GM18526 (cell line): ENCODE results near the gene TNRC6A.

Experiments used
- POLR2A ChIP-seq: IDR thresholded peaks from 3 replicates; pipeline ENCODE4 v1.6.1; 2011; ENCODE audit not compliant: insufficient read length; ENCODE audit errors: extremely low read depth

The TNRC6A gene

DNA sequence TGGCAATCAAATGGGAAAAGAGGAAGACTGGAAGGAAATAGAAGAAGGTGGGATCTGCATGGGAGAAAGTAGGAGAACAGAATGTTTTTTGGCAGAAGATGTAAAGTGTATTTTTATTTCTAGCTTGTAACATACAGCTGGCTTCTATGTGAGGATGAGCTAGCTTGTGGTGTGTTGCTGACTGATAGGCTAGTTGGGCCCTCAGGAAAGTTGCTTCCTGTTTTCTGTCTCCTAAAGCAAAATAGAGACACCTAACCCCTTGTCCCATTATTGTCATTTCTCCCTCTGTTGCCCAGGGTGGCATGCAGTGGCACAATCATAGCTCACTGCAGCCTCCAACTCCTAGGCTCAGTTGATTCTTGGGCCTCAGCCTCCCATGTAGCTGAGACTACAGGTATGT, 15.9 kb downstream of the TNRC6A start:
- no peak for TF ChIP-seq POLR2A

DNA sequence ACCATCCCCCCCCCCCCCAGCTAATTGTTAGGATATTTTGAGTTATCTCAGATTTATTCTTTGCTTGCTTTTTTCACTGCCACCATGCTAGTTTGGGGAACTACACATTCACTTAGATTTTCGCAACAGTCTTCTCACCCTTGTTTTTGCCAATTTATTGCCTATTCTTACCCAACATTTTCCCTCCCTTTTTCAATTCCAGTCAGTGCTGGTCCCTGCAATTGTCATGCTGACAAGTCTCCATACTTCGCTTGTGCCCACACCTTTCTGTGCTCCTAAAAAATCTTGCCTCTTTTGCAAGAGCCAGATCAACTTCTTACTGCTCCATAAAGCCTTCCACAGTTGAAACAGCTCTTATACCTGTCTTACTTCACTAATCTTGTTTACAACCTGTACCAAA, 16.3 kb downstream of the TNRC6A start:
- TF ChIP-seq POLR2A, result no peak

DNA sequence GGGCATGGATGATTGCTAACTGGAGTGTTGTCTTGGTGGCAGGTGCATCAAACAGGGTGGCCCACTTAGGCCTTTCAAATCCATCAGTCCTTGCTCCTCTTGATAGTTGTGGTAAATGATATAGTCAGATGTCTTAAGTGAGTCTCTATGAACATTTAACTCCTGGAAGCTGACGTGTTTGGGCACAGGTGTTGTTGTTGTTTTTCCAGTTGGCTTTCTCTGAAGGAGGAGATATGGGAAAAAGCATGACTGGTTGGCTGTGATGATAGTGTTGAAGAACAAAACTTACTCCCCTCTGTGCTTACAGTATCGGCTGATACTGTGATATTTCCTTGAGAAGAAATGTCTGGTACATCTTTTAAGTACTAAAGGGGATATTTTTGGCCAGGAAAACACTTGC, 18.0 kb downstream of the TNRC6A start:
- no peak for TF ChIP-seq POLR2A

DNA sequence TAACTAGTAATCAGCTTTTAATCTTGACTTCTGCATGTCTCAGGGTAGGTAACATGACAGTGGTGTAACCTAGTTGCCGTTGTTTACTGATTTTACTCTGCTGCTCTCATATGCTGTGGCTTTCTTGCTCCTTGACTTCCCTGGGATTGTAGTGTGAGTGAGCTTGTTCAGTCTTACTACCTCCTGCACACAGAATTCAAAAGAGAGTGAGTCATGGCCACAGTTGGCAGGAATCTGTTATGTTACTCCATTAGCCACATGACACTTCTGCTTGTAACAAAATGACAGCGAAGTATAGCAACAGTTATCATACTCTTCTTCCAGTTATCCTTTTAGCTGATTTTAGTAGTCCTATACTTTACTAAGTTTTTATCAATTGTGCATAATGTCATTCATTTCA, 18.8 kb downstream of the TNRC6A start:
- no peak for TF ChIP-seq POLR2A

DNA sequence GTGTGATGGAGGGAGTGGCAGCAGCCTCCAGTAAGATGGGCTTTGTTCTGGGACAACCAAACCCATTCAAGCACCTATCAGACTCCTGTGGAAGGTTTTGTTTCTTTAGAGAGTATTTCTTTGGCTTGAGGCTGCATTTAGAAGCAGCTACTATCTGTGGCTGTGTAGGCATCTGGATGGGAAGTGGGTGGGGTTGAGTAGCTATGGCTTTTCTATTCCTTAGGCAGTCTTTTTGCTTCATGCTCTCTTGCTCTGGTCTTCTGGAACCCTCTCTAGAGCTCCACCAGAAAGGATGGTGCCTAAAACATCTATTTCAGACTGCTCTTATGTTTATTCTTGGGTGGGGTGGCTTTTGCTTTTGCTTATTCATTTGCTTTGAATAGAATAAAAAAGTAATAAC, 19.9 kb downstream of the TNRC6A start:
- no peak for TF ChIP-seq POLR2A

DNA sequence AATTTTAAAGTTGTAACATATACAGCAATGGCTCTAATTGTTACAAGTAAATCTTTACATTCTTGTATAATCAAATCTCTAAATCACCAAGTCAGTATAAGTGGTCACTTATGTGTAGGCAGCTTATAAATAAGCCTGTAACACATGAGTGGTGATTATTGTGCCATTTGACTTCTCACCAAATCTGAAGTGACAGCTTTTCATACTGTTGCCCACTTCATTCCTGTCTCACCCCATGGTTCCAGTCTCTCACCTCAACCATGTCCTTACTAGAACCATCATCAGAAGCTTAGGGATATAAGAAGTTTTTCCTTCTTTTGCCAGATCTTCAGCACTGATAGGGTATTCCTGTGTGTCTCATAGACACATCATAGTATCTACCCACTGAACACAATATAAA, 23.5 kb downstream of the TNRC6A start:
- no peak for TF ChIP-seq POLR2A

DNA sequence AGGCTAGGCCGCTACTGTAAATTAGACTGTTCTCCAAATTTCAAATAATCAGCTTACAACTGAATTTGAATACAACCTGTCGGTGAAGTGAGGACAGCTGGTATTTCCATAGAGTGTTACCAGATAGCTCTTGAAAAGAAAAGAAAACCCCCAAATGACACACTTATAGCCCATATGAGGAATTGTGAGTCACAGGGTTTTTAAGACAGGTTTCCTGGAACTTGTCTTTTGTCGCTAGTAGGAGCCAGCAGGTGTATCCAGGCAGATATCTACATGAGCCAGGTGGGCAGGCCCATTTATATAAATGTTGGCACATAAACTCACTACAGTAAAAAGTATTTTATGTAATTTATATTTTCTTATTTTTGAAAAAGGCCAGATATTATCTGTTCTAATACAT, 24.0 kb downstream of the TNRC6A start:
- no peak for TF ChIP-seq POLR2A

DNA sequence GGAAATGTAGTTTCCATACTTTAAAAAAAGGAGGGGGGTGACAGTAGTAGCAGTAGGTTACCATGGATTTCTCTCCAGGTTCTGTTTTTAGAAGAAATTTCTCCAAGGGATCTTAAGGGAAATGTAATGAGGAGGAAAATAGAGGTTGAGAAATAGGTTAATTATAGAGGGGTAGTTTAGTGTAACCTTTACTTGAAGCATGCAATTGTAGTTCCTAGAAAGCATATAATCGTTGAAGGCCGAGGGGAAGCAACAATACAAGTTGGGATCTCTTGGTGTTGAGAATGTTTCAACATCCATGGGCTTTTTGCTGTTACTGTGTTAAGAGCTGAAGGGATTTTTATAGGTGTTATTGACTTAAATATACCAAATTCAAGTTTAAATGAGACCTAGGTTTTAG, 25.1 kb downstream of the TNRC6A start:
- TF ChIP-seq POLR2A, result no peak

DNA sequence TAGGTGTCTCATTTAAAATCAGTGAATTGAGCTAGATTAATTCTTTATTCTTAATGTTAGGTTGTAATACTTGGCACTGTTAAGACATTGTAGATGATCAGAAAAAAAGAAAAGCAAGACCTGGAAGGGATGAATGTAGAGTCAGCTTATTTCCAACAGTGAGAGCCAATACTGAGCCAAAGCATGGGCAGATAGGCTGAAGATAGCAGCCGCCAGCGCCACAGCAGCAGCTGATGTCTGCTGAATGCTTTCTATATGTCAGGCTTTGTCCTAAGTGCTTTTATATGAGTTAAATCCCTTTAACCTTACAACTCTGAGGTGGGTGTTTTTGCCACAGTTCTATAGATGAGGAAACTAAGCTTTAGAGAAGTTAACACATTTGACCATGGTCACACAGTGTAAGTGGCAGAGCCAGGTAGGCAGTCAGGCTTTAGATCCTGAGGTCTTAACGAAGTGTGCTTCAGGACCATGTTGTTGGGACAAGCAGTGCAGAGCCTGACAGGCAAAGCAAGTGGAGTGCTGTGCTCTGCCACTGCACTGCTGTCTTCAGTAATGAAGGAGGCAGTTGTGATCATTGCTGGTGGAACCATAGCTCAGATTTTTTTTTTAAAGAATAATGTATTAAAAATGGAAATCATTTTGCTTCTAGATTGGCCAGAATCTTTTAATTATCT, 25.9 kb downstream of the TNRC6A start:
- no peak for TF ChIP-seq POLR2A

DNA sequence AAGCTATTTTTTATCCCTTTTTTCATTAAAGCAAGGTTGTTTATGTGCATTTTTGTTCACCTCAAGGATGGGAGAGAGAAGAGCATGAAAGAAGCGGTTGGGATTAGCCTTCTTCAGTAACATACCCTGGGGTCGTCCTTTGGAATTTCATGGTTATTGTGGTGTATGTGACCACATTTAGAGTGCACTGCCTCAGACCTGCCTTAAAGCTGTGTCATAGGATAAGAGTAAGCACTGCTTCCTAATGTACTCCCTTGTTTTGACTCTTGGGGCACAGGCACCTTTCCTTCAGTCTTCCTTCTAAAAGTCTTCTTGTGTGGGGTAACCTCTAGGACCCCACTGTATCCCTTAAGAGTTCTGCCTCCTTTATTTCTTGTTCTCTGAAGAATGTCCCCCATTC, 28.9 kb downstream of the TNRC6A start:
- TF ChIP-seq POLR2A, result no peak

DNA sequence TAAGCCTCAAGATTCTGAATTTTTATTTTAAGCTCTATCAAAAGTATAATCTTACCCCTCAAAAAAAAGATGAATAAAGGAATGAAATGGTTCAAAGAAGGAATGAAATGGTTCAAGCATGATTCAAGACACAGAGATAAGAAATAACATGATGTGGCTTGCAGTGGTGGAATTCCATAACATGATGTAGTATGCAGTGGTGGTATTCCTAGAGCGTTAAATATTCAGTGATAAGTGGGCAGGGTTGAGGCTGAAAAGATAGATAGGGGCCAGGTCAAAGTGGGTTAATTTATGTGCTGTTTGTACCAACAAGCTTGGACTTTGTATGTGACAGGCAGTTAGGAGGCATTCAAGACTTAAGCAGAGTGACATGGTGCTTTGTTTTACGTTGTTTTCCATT, 29.6 kb downstream of the TNRC6A start:
- no peak for TF ChIP-seq POLR2A

DNA sequence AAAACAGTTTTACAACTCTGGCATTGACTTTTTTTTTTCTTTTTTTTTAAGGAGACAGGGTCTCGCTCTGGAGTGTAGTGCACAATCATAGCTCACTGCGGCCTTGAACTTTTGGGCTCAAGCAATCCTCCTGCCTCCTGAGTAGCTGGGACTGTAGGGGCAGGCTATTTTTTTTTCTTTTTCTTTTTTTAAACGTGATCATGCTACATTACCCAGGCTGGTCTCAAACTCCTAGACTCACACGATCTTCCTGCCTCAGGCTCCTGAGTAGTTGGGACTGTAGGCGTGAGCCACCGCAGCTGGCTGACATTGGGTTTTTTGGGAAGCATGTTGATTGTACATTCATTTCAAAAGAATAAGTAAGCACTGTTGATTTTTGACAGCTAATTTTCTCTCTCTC, 32.1 kb downstream of the TNRC6A start:
- TF ChIP-seq POLR2A, result no peak

DNA sequence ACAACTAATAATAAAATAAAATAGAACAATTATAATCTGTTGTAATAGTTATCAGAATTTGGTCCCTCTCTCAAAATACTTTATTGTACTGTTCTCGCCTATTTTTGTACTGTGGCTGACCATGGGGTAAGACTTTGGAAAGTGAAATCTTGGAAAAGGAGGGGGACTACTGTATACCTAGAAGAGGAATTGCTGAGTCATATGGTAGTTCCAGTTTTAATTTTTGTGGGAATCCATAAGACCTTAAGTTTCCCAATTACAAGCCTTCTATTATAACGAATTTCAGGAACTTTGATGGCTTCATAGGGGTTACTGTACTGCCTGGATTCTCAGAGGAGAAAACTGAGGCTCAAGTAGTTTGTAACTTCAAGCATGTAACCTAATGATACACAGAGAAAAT, 35.5 kb downstream of the TNRC6A start:
- TF ChIP-seq POLR2A, result no peak

DNA sequence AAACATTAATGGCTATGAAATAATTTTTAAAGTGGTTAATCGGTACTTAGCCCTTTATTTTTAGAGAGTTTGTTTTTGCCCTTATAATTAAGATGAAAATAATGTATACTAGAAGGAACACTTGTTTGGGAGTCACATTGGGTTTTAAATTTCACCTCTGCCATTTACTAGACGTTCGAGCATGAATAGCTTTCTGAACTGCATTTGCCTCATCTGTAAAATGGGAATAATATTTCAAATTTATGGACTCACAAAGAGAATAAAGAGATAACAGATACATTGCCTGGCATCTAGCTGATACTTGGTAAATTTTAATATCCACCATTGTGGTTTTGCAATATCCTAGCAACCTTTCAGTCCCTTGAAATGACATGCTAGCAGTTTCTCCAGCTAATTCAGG, 36.6 kb downstream of the TNRC6A start:
- no peak for TF ChIP-seq POLR2A

DNA sequence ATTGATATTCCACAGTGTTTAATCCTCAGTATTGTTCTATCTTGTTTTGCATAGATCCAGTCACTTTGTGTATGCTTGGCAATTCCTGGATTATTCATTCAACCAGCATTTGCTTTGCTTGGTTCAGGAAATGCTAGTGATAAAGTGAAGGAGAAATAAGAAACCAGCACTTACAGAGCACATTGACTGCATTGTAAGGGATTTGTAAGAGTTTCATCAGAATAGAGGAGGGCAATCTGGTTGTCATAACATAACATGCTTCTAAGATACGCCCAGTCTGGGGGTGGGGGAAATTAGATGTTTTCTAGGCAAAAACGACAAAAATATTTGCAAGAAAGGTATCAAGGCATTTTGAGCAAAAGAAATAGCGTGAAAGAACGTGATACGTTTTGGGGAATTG, 40.4 kb downstream of the TNRC6A start:
- TF ChIP-seq POLR2A, result no peak

DNA sequence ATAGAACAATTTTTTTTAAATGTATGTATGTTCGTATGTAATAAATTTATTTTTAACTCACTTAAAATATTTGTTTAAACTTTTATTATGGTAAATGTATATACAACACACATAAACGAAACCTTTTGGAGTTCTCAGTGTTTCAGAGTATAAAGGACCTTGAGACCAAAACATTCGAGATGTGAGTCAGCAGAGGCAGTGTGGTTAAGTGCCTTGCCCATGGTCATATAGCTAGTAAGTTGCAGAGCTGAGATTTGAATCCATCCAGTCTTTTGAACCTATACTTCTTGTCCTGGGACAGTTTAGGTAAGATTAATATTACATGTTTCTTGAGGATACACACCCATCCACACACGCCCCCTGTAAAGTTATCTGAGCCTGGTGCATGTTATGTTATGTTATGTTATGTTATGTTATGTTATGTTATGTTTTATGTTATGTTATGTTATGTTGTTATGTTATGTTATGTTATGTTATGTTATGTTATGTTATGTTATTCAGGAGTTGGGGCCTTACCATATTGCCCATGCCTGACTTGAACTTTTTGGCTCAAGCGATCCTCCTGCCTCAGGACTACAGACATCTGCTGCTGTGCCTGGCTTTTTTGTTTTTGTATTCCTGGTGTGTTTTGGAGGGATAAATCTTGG, 41.8 kb downstream of the TNRC6A start:
- no peak for TF ChIP-seq POLR2A

DNA sequence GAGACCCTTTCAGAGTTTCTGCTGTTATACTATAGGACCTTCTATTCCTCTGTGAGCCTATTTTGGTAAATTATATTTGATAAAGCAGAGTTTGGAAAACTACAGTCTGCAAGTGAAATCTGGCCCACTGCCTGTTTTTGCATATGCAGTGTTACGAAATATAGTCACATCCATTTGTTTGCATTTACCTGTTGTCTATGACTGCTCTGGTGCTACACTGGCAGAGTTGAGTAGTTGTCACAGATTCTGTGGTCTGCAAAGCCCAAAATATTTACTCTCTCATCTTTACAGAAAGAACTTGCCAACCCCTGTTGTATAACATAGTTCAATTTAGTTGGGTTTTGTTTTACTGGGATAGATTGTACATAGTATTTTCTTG, 42.3 kb downstream of the TNRC6A start:
- TF ChIP-seq POLR2A, result no peak

DNA sequence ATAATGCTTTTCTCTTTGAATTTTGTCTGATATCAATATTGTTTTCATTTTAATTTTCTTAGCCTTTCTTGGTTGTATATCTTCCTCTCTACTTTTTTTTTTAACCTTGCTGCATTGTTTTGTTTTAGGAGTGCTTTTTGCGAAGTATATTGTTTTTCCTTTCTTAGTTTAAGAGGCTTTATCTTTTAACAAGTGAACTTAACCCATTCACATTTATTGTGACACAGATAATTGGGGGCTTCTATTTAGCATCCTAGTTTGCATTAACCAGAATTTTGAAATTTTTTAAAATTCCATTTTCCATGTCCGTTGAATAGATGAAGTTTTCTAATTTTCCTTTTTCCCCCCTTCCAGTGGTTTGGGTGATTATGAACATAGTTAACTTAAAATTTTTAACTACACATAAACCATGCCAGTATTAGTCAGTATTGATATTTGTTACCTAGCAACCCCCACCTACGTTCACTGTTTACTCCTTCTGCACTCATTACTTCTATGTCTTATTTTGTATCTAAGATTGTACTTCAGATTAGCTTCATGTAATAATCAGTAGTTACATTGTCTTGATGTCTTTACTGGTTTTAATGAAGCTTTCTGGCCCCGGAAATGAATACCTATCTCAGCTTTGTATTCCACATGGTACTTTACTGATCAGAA, 44.4 kb downstream of the TNRC6A start:
- no peak for TF ChIP-seq POLR2A

DNA sequence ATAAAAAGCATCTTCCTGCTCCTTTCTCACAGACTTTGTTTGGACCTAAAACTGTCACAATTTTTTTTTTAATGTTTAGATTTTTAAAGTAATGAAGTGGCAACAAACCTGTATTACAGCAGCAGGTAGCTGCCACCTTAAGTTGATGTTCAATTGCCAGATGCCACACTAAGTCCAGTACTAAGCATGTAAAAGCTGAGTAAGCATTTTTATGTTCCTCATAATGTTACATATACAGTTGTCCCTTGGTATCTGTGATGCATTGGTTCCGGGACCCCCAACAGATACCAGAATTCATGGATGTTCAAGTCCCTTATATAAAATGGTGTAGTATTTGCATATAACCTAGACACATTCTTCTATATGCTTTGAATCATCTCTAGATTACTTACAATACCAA, 45.1 kb downstream of the TNRC6A start:
- no peak for TF ChIP-seq POLR2A
